Breast epithelium (tissue), 3 donors: ENCODE data around the gene CLDN1.

ENCODE experiments used
- POLR2A ChIP-seq: fragments of 450-650 bp; IDR thresholded peaks from one replicate; pipeline ENCODE4 v1.6.1; 2016; ENCODE audit warnings: antibody characterized with exemption, mild to moderate bottlenecking, moderate library complexity
- POLR2AphosphoS5 ChIP-seq, 3 donors: sonication (generic); formaldehyde crosslinking; IDR thresholded peaks; one replicate each; pipeline ENCODE4 v1.6.1; 2017; ENCODE audit warnings: antibody characterized with exemption in 3 of 3
- TF ChIP-seq, protein P1 (sequence below), 3 donors: fragments of 450-650 bp; IDR thresholded peaks; one replicate each; pipeline ENCODE4 v1.5.1; 2016 to 2017; ENCODE audit warnings: antibody characterized with exemption in 3 of 3, mild to moderate bottlenecking in 3 of 3, moderate library complexity in 3 of 3

- TF ChIP-seq POLR2AphosphoS5 (IDR thresholded peaks at IDR 0.05): no peak
- TF ChIP-seq, protein P1, sequence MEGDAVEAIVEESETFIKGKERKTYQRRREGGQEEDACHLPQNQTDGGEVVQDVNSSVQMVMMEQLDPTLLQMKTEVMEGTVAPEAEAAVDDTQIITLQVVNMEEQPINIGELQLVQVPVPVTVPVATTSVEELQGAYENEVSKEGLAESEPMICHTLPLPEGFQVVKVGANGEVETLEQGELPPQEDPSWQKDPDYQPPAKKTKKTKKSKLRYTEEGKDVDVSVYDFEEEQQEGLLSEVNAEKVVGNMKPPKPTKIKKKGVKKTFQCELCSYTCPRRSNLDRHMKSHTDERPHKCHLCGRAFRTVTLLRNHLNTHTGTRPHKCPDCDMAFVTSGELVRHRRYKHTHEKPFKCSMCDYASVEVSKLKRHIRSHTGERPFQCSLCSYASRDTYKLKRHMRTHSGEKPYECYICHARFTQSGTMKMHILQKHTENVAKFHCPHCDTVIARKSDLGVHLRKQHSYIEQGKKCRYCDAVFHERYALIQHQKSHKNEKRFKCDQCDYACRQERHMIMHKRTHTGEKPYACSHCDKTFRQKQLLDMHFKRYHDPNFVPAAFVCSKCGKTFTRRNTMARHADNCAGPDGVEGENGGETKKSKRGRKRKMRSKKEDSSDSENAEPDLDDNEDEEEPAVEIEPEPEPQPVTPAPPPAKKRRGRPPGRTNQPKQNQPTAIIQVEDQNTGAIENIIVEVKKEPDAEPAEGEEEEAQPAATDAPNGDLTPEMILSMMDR (IDR thresholded peaks at IDR 0.05): no peak
- no peak for TF ChIP-seq POLR2A
These were observed 38.0 kb upstream of the CLDN1 start for GRCh38 chr3:190360228-190360627.
